ENCODE measurements around the gene ANGEL2. TPM values are rescaled to one million over a fixed set of nuclear protein-coding genes. Genes with fewer than 3 reads are reported as not detected.

Gene ANGEL2
- total and polyA plus RNA-seq, 2 of the 4 experiments (the other 2 are of a cell fraction) = 13.4 to 44.1 TPM

DNA sequence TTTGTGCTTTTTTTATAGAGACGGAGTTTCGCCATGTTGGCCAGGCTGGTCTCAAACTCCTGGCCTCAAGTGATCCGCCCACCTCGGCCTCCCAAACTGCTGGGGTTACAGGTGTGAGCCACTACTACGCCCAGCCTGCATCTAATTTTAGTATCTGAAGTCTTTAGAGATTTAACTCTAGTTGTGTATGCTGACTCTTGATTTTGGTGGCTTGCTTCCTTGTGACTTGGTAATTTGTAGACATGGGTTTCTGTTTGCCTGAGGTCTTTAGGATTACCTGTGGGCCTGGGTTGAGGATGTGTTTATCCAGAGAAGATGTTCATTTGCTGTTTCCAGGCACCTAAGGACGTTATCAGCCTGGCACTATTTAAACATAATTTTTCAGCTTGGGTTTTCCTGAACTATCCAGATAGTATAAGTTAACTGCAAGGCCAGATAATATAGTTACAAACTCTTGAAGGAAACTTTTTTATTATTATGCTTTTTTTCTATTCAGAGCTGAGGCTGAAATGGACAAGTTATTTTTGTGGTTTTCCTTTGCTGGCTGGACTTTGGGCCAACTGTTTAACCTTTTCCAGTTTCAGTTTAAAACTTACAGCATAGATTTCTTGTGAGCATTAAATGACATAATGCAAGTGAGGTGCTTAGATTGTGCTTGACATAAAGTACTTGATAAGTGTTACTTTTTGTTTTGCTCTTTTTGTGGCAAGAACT is 72.8 kb downstream of the ANGEL2 start:
- no peak overlapping the region for H2BK20ac ChIP-seq (ENCODE audit: low read depth, low read length)
- H2AK5ac ChIP-seq (ENCODE audit: low read depth, low read length) = no peak overlapping the region
- BruUV-seq (replicated peaks) = no TSS peak
- no peak overlapping the region for H4K8ac ChIP-seq (ENCODE audit: low read depth in 2 of 2, low read length in 2 of 2)
- no peak overlapping the region for H2BK120ac ChIP-seq (ENCODE audit: low read depth, low read length)
- dilution Hi-C loops (cut with HindIII; ENCODE audit: low sequenced_read_pairs, unreplicated experiment) = no loop called here
- no peak overlapping the region for H3K27ac ChIP-seq (ENCODE audit: insufficient read depth, low read length)
- DNase-seq = no peak
- no peak for ATAC-seq (ENCODE audit: low read depth)
- H3K4me2 ChIP-seq (ENCODE audit: low read depth, low read length) = no peak overlapping the region
- intact Hi-C loops (cut with micrococcal nuclease) = no loop called here
- no peak overlapping the region for H3K56ac ChIP-seq (ENCODE audit: extremely low read depth, insufficient read depth, low read length)
- in situ Hi-C loops (cut with MboI; ENCODE audit: low sequenced_read_pairs) = no loop called here
- H3K4ac ChIP-seq (ENCODE audit: low read depth, low read length) = no peak overlapping the region
- no peak overlapping the region for H3K18ac ChIP-seq (ENCODE audit: low read depth, low read length)
- H2AFZ ChIP-seq (replicated peaks; ENCODE audit: low read length, poor library complexity) = no peak overlapping the region
- no peaks in the 10 kb centered on the region for H3K79me1 ChIP-seq (ENCODE audit: low read depth in 1 of 2, low read length in 2 of 2)
- H3K9ac ChIP-seq (ENCODE audit: low read depth, low read length) = no peak overlapping the region
- ChIA-PET CTCF (no interaction called here), POLR2A (ENCODE audit: unreplicated experiment) (no interaction called here)
- no peaks in the 10 kb centered on the region for H3K9me1 ChIP-seq (ENCODE audit: insufficient read depth, low read length)
- H2BK15ac ChIP-seq (ENCODE audit: low read depth, low read length) = no peak overlapping the region
- no peak overlapping the region for H2AK9ac ChIP-seq (replicated peaks; ENCODE audit: low read depth, low read length, poor library complexity)
- H3K27me3 ChIP-seq (ENCODE audit: control insufficient read depth, insufficient read depth, low read length) = peaks cover 2% of the 10 kb centered on the region; the same call in 1 of the 2 replicates
- no peak overlapping the region for H4K91ac ChIP-seq (ENCODE audit: insufficient read depth, low read depth, low read length)
- H4K20me1 ChIP-seq (ENCODE audit: insufficient read depth, low read length) = no peaks in the 10 kb centered on the region
- no peak overlapping the region for H4K5ac ChIP-seq (ENCODE audit: low read depth, low read length)
- no peak overlapping the region for H3K4me3 ChIP-seq (ENCODE audit: insufficient read depth, low read depth, low read length)
- H3K9me3 ChIP-seq (ENCODE audit: control insufficient read depth, insufficient read depth, low read length) = peaks cover 9% of the 10 kb centered on the region
- H3K36me3 ChIP-seq (ENCODE audit: control insufficient read depth, insufficient read depth, low read length) = no peaks in the 10 kb centered on the region
- TF ChIP-seq BHLHE40 (IDR thresholded peaks at IDR 0.05; ENCODE audit: low read depth, low read length) (no peak), SMC3 (IDR thresholded peaks at IDR 0.05; ENCODE audit: low read depth, low read length) (no peak), CEBPB (IDR thresholded peaks at IDR 0.05; ENCODE audit: low read depth, low read length) (no peak), MAFK (IDR thresholded peaks at IDR 0.05; ENCODE audit: low read depth, low read length) (no peak), MAZ (IDR thresholded peaks at IDR 0.05; ENCODE audit: borderline replicate concordance, low read depth, low read length) (no peak), RCOR1 (IDR thresholded peaks at IDR 0.05; ENCODE audit: insufficient replicate concordance, low read length) (no peak), MXI1 (IDR thresholded peaks at IDR 0.05; ENCODE audit: borderline replicate concordance, low read depth, low read length) (no peak)
- TF ChIP-seq, protein P1, sequence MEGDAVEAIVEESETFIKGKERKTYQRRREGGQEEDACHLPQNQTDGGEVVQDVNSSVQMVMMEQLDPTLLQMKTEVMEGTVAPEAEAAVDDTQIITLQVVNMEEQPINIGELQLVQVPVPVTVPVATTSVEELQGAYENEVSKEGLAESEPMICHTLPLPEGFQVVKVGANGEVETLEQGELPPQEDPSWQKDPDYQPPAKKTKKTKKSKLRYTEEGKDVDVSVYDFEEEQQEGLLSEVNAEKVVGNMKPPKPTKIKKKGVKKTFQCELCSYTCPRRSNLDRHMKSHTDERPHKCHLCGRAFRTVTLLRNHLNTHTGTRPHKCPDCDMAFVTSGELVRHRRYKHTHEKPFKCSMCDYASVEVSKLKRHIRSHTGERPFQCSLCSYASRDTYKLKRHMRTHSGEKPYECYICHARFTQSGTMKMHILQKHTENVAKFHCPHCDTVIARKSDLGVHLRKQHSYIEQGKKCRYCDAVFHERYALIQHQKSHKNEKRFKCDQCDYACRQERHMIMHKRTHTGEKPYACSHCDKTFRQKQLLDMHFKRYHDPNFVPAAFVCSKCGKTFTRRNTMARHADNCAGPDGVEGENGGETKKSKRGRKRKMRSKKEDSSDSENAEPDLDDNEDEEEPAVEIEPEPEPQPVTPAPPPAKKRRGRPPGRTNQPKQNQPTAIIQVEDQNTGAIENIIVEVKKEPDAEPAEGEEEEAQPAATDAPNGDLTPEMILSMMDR (conservative IDR thresholded peaks at IDR 0.05; ENCODE audit: low read depth, low read length) = no peak
- no peak overlapping the region for H2BK5ac ChIP-seq (ENCODE audit: low read depth, low read length, poor library complexity, severe bottlenecking)
- WGBS, 2 experiments (ENCODE audit: extremely low coverage in 2 of 2, insufficient read length in 1 of 2) = no CpG with 5 or more reads among the region's 6 CpGs
- H3K23ac ChIP-seq (ENCODE audit: low read depth, low read length) = no peak overlapping the region
- H3K14ac ChIP-seq (replicated peaks; ENCODE audit: low read depth, low read length) = no peak overlapping the region
- no peaks in the 10 kb centered on the region for H3K4me1 ChIP-seq (ENCODE audit: control insufficient read depth, insufficient read depth, low read length)
